ENCODE measurements around the gene LRRC23.

GRCh38 chr12:6959805-6960592 is 55.4 kb downstream of the LRRC23 start:
- TF ChIP-seq CTCF (IDR thresholded peaks at IDR 0.05) (no peak), POLR2A (IDR thresholded peaks at IDR 0.05) (no peak)
